Kidney (tissue), 14 donors: ENCODE results near the gene PSMD9. TPM values are rescaled to one million over a fixed set of nuclear protein-coding genes. Genes with fewer than 3 reads are reported as not detected.
A peak's percentile ranks its signal among the peaks of the same experiment; 100 is the strongest.
"Not testable (repeated sequence)": the region's sequence is repeated elsewhere in the genome, so short reads cannot be mapped to it uniquely, and the experiment has no call there.

Experiments used
- DNase-seq, 5 donors: peaks; one replicate each; pipeline ENCODE4 v3.0.0-alpha.2; 2013 to 2020
- FAIRE-seq: peaks from 2 replicates; lab custom pipeline; 2012; peaks lifted over from hg19 to GRCh38; lab: Jason Lieb, UNC
- H3K27ac ChIP-seq, 2 donors: one replicate each; pipeline ENCODE4 v1.7.0; 2013; ENCODE audit warnings: low read depth in 2 of 2, low read length in 2 of 2, inconsistent platforms in 1 of 2
- H3K27me3 ChIP-seq: one replicate; pipeline ENCODE4 v1.7.1; 2013; ENCODE audit warnings: low read length, inconsistent platforms; ENCODE audit not compliant: control insufficient read depth, insufficient read depth
- H3K36me3 ChIP-seq, 3 donors: one replicate each; pipeline versions ENCODE4 v1.7.0 to v1.7.1; 2013; ENCODE audit warnings: low read length in 3 of 3, control low read depth in 1 of 3, inconsistent platforms in 1 of 3; ENCODE audit not compliant: insufficient read depth in 3 of 3, control insufficient read depth in 2 of 3
- H3K4me1 ChIP-seq, 3 donors: one replicate each; pipeline versions ENCODE4 v1.7.0 to v1.7.1; 2013; ENCODE audit warnings: low read length in 3 of 3, inconsistent platforms in 1 of 3, low read depth in 1 of 3; ENCODE audit not compliant: control insufficient read depth in 2 of 3, insufficient read depth in 2 of 3
- H3K4me3 ChIP-seq, 3 donors: one replicate each; pipeline versions ENCODE4 v1.7.0 to v1.8.1; 2013; ENCODE audit warnings: low read length in 3 of 3, control low read depth in 1 of 3, inconsistent platforms in 1 of 3
- H3K9ac ChIP-seq, 3 donors: one replicate each; pipeline versions ENCODE4 v1.7.0 to v1.7.1; 2013; ENCODE audit warnings: low read length in 3 of 3, control low read depth in 1 of 3, inconsistent platforms in 1 of 3
- H3K9me3 ChIP-seq, 3 donors: one replicate each; pipeline versions ENCODE4 v1.7.0 to v1.7.1; 2013; ENCODE audit warnings: low read length in 3 of 3, control low read depth in 1 of 3, inconsistent platforms in 1 of 3; ENCODE audit not compliant: control insufficient read depth in 2 of 3, insufficient read depth in 1 of 3
- intact Hi-C: fragments of 100-400 bp; cut with DNase I; formaldehyde crosslinking; loops from one replicate; pipeline ENCODE4 v1.11.1; 2022
- polyA plus RNA-seq: library from polyadenylated mRNA; stranded (reverse); fragments of 350-450 nt; fragmentation: Illumina TruSeq; extraction: RNeasy Lipid Tissue Mini Kit (QIAGEN cat#74804); gene quantifications from one replicate; pipeline ENCODE4 v1.2.3, GENCODE V29; 2014; ENCODE audit warnings: low read depth, low replicate concordance; ENCODE audit not compliant: insufficient read depth
- total RNA-seq: library from RNA; stranded (reverse); fragmentation: NEBNext Ultra II Directional; extraction: Animal tissue kit (Norgen Biotek cat#: 25700); gene quantifications from one replicate; pipeline ENCODE4 v1.2.1, GENCODE V29; 2021
- TF ChIP-seq, protein P1 (sequence below): IDR thresholded peaks from 3 replicates; pipeline ENCODE4 v1.5.1; 2012; ENCODE audit warnings: mild to moderate bottlenecking, moderate library complexity, borderline replicate concordance; ENCODE audit not compliant: insufficient read depth; ENCODE audit errors: extremely low read depth
- donor health status: control.
- donor health status: control.
- donor health status: control.
- donor health status: control.
- donor health status: control.
- donor health status: DM: yes; HTN: yes; CAD: no.
- donor health status: Normal renal cell carcinoma (clear cell type).

Gene PSMD9
- total and polyA plus RNA-seq, 2 donors from 2014 or later: 54.9 to 115 TPM

DNA sequence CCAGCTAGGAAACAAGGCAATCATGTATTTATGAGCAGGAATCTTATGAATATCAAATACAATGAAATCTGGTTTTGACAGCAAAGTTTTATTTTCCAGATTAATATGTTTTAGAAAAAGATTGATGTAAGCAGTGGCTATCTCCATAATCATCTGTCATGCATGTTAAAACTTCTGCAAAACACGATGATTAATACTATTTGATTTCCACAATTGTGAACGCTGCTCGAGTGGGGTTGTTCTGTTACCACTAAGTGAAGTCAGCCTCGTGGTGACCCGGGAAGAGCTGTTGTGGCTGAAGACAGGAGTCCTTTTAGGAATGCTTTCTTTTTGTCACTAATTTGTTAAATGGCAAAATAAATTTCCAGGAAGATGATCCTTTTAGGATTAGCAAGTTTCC, 39.2 kb downstream of the PSMD9 start:
- intact Hi-C loops: no loop called here
- FAIRE-seq (no peak), DNase-seq (no peak)
- TF ChIP-seq, protein P1, sequence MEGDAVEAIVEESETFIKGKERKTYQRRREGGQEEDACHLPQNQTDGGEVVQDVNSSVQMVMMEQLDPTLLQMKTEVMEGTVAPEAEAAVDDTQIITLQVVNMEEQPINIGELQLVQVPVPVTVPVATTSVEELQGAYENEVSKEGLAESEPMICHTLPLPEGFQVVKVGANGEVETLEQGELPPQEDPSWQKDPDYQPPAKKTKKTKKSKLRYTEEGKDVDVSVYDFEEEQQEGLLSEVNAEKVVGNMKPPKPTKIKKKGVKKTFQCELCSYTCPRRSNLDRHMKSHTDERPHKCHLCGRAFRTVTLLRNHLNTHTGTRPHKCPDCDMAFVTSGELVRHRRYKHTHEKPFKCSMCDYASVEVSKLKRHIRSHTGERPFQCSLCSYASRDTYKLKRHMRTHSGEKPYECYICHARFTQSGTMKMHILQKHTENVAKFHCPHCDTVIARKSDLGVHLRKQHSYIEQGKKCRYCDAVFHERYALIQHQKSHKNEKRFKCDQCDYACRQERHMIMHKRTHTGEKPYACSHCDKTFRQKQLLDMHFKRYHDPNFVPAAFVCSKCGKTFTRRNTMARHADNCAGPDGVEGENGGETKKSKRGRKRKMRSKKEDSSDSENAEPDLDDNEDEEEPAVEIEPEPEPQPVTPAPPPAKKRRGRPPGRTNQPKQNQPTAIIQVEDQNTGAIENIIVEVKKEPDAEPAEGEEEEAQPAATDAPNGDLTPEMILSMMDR: no peak
- Histone ChIP-seq H3K36me3 (peaks cover 0 to 2% (median 0%) of the 10 kb centered on the region in 3 donors), H3K9ac (no peak overlapping the region), H3K4me1 (peaks cover 0 to 4% (median 0%) of the 10 kb centered on the region in 3 donors), H3K27me3 (no peaks in the 10 kb centered on the region), H3K9me3 (no peaks in the 10 kb centered on the region), H3K4me3 (no peak overlapping the region), H3K27ac (no peak overlapping the region)

- H3K9me3 ChIP-seq, H3K4me3 ChIP-seq, intact Hi-C loops, H3K36me3 ChIP-seq, H3K9ac ChIP-seq, H3K27ac ChIP-seq, H3K27me3 ChIP-seq, DNase-seq, H3K4me1 ChIP-seq, FAIRE-seq: not testable (repeated sequence)
Observed at GRCh38 chr12:121929545-121929944, 41.0 kb downstream of the PSMD9 start.

DNA sequence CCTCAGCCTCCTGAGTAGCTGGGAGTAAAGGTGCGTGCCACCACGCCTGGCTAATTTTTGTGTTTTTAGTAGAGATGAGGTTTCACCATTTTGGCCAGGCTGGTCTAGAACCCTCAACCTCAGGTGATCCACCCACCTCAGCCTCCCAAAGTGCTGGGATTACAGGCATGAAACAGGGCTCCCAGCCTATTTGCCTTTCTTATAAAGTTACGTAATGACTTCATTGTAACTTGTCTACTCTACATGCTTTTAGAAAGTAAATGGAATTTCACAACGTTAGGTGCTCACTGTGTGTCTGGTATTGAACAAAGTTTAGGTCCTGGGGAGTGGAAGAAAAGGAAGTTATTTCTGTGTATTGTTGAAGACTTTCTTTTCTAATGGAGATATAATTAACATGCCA, 42.3 kb downstream of the PSMD9 start:
- Histone ChIP-seq H3K9ac (no peak overlapping the region), H3K27ac (no peak overlapping the region), H3K4me3 (no peak overlapping the region), H3K36me3 (peaks cover 0 to 7% (median 4%) of the 10 kb centered on the region in 3 donors), H3K9me3 (no peaks in the 10 kb centered on the region), H3K4me1 (peaks cover 0 to 2% (median 0%) of the 10 kb centered on the region in 3 donors), H3K27me3 (no peaks in the 10 kb centered on the region)
- intact Hi-C loops: no loop called here
- DNase-seq (no peak), FAIRE-seq (no peak)
- TF ChIP-seq, protein P1: no peak

DNA sequence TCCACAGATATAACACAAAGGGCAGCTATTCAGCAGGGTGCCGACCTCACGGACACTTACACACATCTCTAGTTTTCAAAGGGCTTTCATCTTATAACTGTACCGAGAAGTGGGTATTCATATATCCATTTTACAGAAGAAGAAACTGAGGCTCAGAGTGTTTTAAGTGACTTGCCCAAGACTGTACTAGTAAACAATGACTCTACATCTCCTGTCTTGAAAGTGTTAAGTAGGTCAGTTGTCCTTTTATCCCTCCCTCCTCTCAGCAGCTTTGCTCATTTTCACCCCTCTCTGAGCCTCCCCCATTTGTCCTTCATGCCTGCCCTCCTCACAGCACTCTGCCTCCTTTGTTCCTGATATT, 43.6 kb downstream of the PSMD9 start:
- no peaks in the 10 kb centered on the region for H3K27me3 ChIP-seq
- FAIRE-seq (no peak), DNase-seq (no peak)
- no peaks in the 10 kb centered on the region for H3K9me3 ChIP-seq
- peaks cover 0 to 2% (median 0%) of the 10 kb centered on the region in 3 donors for H3K4me1 ChIP-seq
- no peak overlapping the region for H3K27ac ChIP-seq
- H3K36me3 ChIP-seq: peaks cover 0 to 7% (median 4%) of the 10 kb centered on the region in 3 donors
- TF ChIP-seq, protein P1: no peak
- intact Hi-C loops: no loop called here
- no peak overlapping the region for H3K9ac ChIP-seq
- H3K4me3 ChIP-seq: peak overlapping the region in 1 of 3 donors; percentile 30
